Measurements from ENCODE around the gene TMEM18.

GRCh38 chr2:648476-649424 lies 28.5 kb downstream of the TMEM18 start:
- TF ChIP-seq CTCF (IDR thresholded peaks at IDR 0.05) (no peak), POLR2AphosphoS5 (IDR thresholded peaks at IDR 0.05) (no peak)
